H1 (cell line): ENCODE data around the gene CD14. TPM values are rescaled to one million over a fixed set of nuclear protein-coding genes. Genes with fewer than 3 reads are reported as not detected.

Experiments
- CTCF ChIA-PET: fragments of 300-600 bp; sonication (Branson Sonifier 250); formaldehyde crosslinking; loops from one replicate; lab custom pipeline; 2021; ENCODE audit not compliant: partially characterized antibody; lab: Charles Lee
- POLR2A ChIA-PET: fragments of 300-600 bp; sonication (Branson Sonifier 250); formaldehyde crosslinking; loops from one replicate; lab custom pipeline; 2021; ENCODE audit warnings: inconsistent platforms; ENCODE audit not compliant: partially characterized antibody; lab: Charles Lee
- DNase-seq, 2 experiments: peaks; one replicate each; pipeline versions ENCODE4 v3.0.0 to v3.0.0-alpha.2; 2010 to 2022; ENCODE audit warnings: low spot score in 2 of 2, low read depth in 1 of 2, mixed read lengths in 1 of 2
- FAIRE-seq: peaks from 2 replicates; lab custom pipeline; 2011; peaks lifted over from hg19 to GRCh38; lab: Jason Lieb, UNC
- H2AFZ ChIP-seq: 2 replicates; pipeline ENCODE4 v1.8.1; 2012; ENCODE audit warnings: low read length, inconsistent platforms
- H2AK5ac ChIP-seq: 2 replicates; pipeline ENCODE4 v1.6.1; 2013; ENCODE audit warnings: low read depth, low read length
- H2BK120ac ChIP-seq: replicated peaks from 2 replicates; pipeline ENCODE3; 2013; ENCODE audit warnings: low read depth, low read length, inconsistent platforms
- H2BK12ac ChIP-seq: 2 replicates; pipeline ENCODE4 v1.6.1; 2013; ENCODE audit warnings: low read depth, low read length
- H2BK15ac ChIP-seq: 2 replicates; pipeline ENCODE4 v1.6.1; 2013; ENCODE audit warnings: low read length
- H2BK20ac ChIP-seq: 2 replicates; pipeline ENCODE4 v1.6.1; 2013; ENCODE audit warnings: low read length
- H2BK5ac ChIP-seq: 2 replicates; pipeline ENCODE4 v1.6.1; 2013; ENCODE audit warnings: low read depth, low read length
- H3K14ac ChIP-seq: 2 replicates; pipeline ENCODE4 v1.6.1; 2013; ENCODE audit warnings: inconsistent platforms; ENCODE audit not compliant: insufficient read length
- H3K18ac ChIP-seq: 2 replicates; pipeline ENCODE4 v1.6.1; 2013; ENCODE audit warnings: low read length; ENCODE audit errors: extremely low read depth
- H3K23ac ChIP-seq: 2 replicates; pipeline ENCODE4 v1.6.1; 2013; ENCODE audit warnings: inconsistent platforms; ENCODE audit not compliant: insufficient read length
- H3K23me2 ChIP-seq: 2 replicates; pipeline ENCODE4 v1.6.1; 2013; ENCODE audit warnings: low read depth, low read length
- H3K27ac ChIP-seq: 2 replicates; pipeline ENCODE4 v1.6.1; 2011; ENCODE audit warnings: low read depth, low read length, inconsistent platforms
- H3K27me3 ChIP-seq, 4 experiments: replicated peaks in 1 of 4; 1 replicate in 1 of 4; 2 replicates in 3 of 4; pipeline versions ENCODE4 v1.6.1 to v1.8.1; 2011 to 2013; ENCODE audit warnings: low read length in 3 of 4, mild to moderate bottlenecking in 3 of 4, inconsistent platforms in 2 of 4, mixed read lengths in 2 of 4, moderate library complexity in 1 of 4; ENCODE audit not compliant: control insufficient read depth in 3 of 4, insufficient read depth in 3 of 4; ENCODE audit errors: extremely low read depth in 1 of 4
- H3K36me3 ChIP-seq, 4 experiments: 2 replicates each; pipeline versions ENCODE4 v1.6.1 to v1.8.1; 2011 to 2013; ENCODE audit warnings: mild to moderate bottlenecking in 4 of 4, low read length in 3 of 4, moderate library complexity in 2 of 4, control low read depth in 1 of 4, inconsistent platforms in 1 of 4; ENCODE audit not compliant: insufficient read depth in 4 of 4, control insufficient read depth in 2 of 4
- H3K4ac ChIP-seq: replicated peaks from 2 replicates; pipeline ENCODE3; 2013; ENCODE audit warnings: low read length, low read depth, mixed read lengths, inconsistent platforms; ENCODE audit not compliant: insufficient read length
- H3K4me1 ChIP-seq, 4 experiments: replicated peaks in 1 of 4; 1 replicate in 1 of 4; 2 replicates in 3 of 4; pipeline versions ENCODE4 v1.6.1 to v1.8.1; 2011 to 2013; ENCODE audit warnings: low read length in 3 of 4, inconsistent platforms in 2 of 4, mixed read lengths in 1 of 4; ENCODE audit not compliant: insufficient read depth in 4 of 4, control insufficient read depth in 3 of 4
- H3K4me2 ChIP-seq, 2 experiments: 2 replicates each; pipeline versions ENCODE4 v1.6.1 to v1.8.1; 2011 to 2013; ENCODE audit warnings: low read depth in 2 of 2, low read length in 2 of 2, control low read depth in 1 of 2, inconsistent platforms in 1 of 2, mild to moderate bottlenecking in 1 of 2; ENCODE audit not compliant: insufficient read depth in 1 of 2
- H3K4me3 ChIP-seq, 4 experiments: fragments of 200-600, 300-600 bp in 1 of 4; sonication (generic), shearing (Covaris generic), sonication (Bioruptor Twin) in 1 of 4; 2 replicates each; pipeline versions ENCODE4 v1.5.1 to v1.8.1; 2011 to 2016; ENCODE audit warnings: low read length in 4 of 4, low read depth in 3 of 4, control low read depth in 2 of 4, inconsistent platforms in 2 of 4, mild to moderate bottlenecking in 2 of 4, mixed read lengths in 1 of 4, moderate library complexity in 1 of 4; ENCODE audit not compliant: insufficient read depth in 2 of 4; ENCODE audit errors: extremely low read depth in 1 of 4
- H3K56ac ChIP-seq: replicated peaks from 2 replicates; pipeline ENCODE3; 2013; ENCODE audit warnings: low read depth, mild to moderate bottlenecking, mixed read lengths, low read length, inconsistent platforms; ENCODE audit not compliant: insufficient read length
- H3K79me1 ChIP-seq: 2 replicates; pipeline ENCODE4 v1.6.1; 2013; ENCODE audit warnings: low read depth, low read length, control low read depth
- H3K79me2 ChIP-seq, 2 experiments: 2 replicates each; pipeline versions ENCODE4 v1.6.1 to v1.8.1; 2012 to 2013; ENCODE audit warnings: low read length in 2 of 2, mild to moderate bottlenecking in 2 of 2, inconsistent platforms in 1 of 2; ENCODE audit not compliant: insufficient read depth in 2 of 2, control insufficient read depth in 1 of 2
- H3K9ac ChIP-seq, 4 experiments: replicated peaks in 1 of 4; 1 replicate in 1 of 4; 2 replicates in 3 of 4; pipeline versions ENCODE4 v1.6.1 to v1.8.1; 2011 to 2013; ENCODE audit warnings: low read depth in 3 of 4, low read length in 3 of 4, control low read depth in 2 of 4, mild to moderate bottlenecking in 2 of 4, moderate library complexity in 2 of 4, inconsistent platforms in 1 of 4; ENCODE audit errors: extremely low read depth in 1 of 4
- H3K9me3 ChIP-seq, 2 experiments: 2 replicates each; pipeline versions ENCODE4 v1.6.1 to v1.8.1; 2012 to 2013; ENCODE audit warnings: mild to moderate bottlenecking in 2 of 2, moderate library complexity in 2 of 2, control low read depth in 1 of 2, inconsistent platforms in 1 of 2, low read depth in 1 of 2, low read length in 1 of 2, mixed read lengths in 1 of 2; ENCODE audit not compliant: insufficient read depth in 2 of 2
- H4K20me1 ChIP-seq, 2 experiments: replicated peaks in 1 of 2; 2 replicates each; pipeline versions ENCODE3 to v1.8.1; 2011 to 2013; ENCODE audit warnings: inconsistent platforms in 2 of 2, low read length in 2 of 2, mild to moderate bottlenecking in 1 of 2; ENCODE audit not compliant: insufficient read depth in 2 of 2, control insufficient read depth in 1 of 2
- H4K5ac ChIP-seq: 2 replicates; pipeline ENCODE4 v1.6.1; 2013; ENCODE audit warnings: low read length, low read depth, mixed read lengths, inconsistent platforms; ENCODE audit not compliant: insufficient read length
- H4K8ac ChIP-seq: 2 replicates; pipeline ENCODE4 v1.8.0; 2013; ENCODE audit warnings: mild to moderate bottlenecking, moderate library complexity, low read length, inconsistent platforms; ENCODE audit not compliant: insufficient read depth; ENCODE audit errors: extremely low read depth
- H4K91ac ChIP-seq: replicated peaks from 2 replicates; pipeline ENCODE3; 2013; ENCODE audit warnings: low read length, mixed read lengths, inconsistent platforms; ENCODE audit not compliant: insufficient read length
- BRCA1 ChIP-seq: IDR thresholded peaks from 2 replicates; pipeline ENCODE4 v1.6.1; 2012; ENCODE audit warnings: low read depth, low read length, improper control_type of control experiment
- CTBP2 ChIP-seq: IDR thresholded peaks from 2 replicates; pipeline ENCODE4 v1.7.0; 2011; ENCODE audit warnings: borderline replicate concordance, mild to moderate bottlenecking, moderate library complexity, mixed read lengths, low read length; ENCODE audit not compliant: insufficient read depth, insufficient read length
- EZH2 ChIP-seq: fragments of 200-600 bp; sonication (generic); IDR thresholded peaks from 2 replicates; pipeline ENCODE4 v1.7.1; 2012; ENCODE audit warnings: low read depth, mild to moderate bottlenecking, moderate library complexity, low read length, inconsistent platforms; ENCODE audit not compliant: severe bottlenecking
- GTF2F1 ChIP-seq: IDR thresholded peaks from 2 replicates; pipeline ENCODE4 v1.6.1; 2012; ENCODE audit warnings: low read depth, low read length, improper control_type of control experiment, borderline replicate concordance
- HDAC6 ChIP-seq: IDR thresholded peaks from one replicate; pipeline ENCODE4 v1.7.1; 2012; ENCODE audit warnings: low read depth, mild to moderate bottlenecking, inconsistent platforms, low read length, moderate library complexity
- JUN ChIP-seq: IDR thresholded peaks from 2 replicates; pipeline ENCODE4 v1.6.1; 2011; ENCODE audit warnings: low read depth, mild to moderate bottlenecking, improper control_type of control experiment, low read length
- NANOG ChIP-seq: IDR thresholded peaks from 2 replicates; pipeline ENCODE4 v1.6.1; 2011; ENCODE audit warnings: low read length, low read depth, mild to moderate bottlenecking, inconsistent platforms; ENCODE audit not compliant: insufficient read depth, poor library complexity, severe bottlenecking
- PHF8 ChIP-seq: fragments of 200-600 bp; sonication (generic); conservative IDR thresholded peaks from 2 replicates; pipeline ENCODE4 v1.7.1; 2012; ENCODE audit warnings: low read depth, mild to moderate bottlenecking, inconsistent platforms, low read length, moderate library complexity
- POLR2A ChIP-seq, 2 experiments: IDR thresholded peaks; 1 replicate in 1 of 2; 2 replicates in 1 of 2; pipeline ENCODE4 v1.6.1; 2011; ENCODE audit warnings: low read depth in 2 of 2, low read length in 2 of 2, mild to moderate bottlenecking in 2 of 2; ENCODE audit errors: control extremely low read depth in 1 of 2
- RBBP5 ChIP-seq: IDR thresholded peaks from 2 replicates; pipeline ENCODE4 v1.7.1; 2012; ENCODE audit warnings: low read depth, mild to moderate bottlenecking, inconsistent platforms, low read length, moderate library complexity, borderline replicate concordance
- SIN3A ChIP-seq, 2 experiments: IDR thresholded peaks in 1 of 2; conservative IDR thresholded peaks in 1 of 2; 2 replicates each; pipeline ENCODE4 v1.6.1; 2011 to 2012; ENCODE audit warnings: low read length in 2 of 2, improper control_type of control experiment in 1 of 2, low read depth in 1 of 2, mild to moderate bottlenecking in 1 of 2
- SIRT6 ChIP-seq: IDR thresholded peaks from one replicate; pipeline ENCODE4 v1.7.1; 2012; ENCODE audit warnings: low read length, inconsistent platforms
- SRF ChIP-seq: IDR thresholded peaks from 2 replicates; pipeline ENCODE4 v1.6.1; 2011; ENCODE audit warnings: mild to moderate bottlenecking, low read depth, low read length, moderate library complexity
- TAF1 ChIP-seq: IDR thresholded peaks from 2 replicates; pipeline ENCODE4 v1.6.1; 2011; ENCODE audit warnings: mild to moderate bottlenecking, low read depth, low read length
- TAF7 ChIP-seq: optimal IDR thresholded peaks from 2 replicates; pipeline ENCODE3; 2011; ENCODE audit warnings: low read depth, mild to moderate bottlenecking, inconsistent platforms, low read length, moderate library complexity, borderline replicate concordance
- polyA plus RNA-seq, 7 experiments: library from polyadenylated mRNA; depleted of rRNA in 3 of 7; stranded (reverse) in 5 of 7; unstranded in 2 of 7; fragments of >200 nt in 5 of 7; fragments of 200-250 nt in 2 of 7; gene quantifications; 1 replicate in 5 of 7; 2 replicates in 1 of 7; 4 replicates in 1 of 7; pipeline versions ENCODE4 v1.2.1 to v1.2.3, GENCODE V29; 2011 to 2013; ENCODE audit warnings: missing spikeins in 2 of 7, mixed read lengths in 2 of 7
- total RNA-seq: library from RNA; stranded (reverse); fragmentation: NEBNext Ultra II Directional; extraction: Animal tissue kit (Norgen Biotek cat#: 25700); gene quantifications from 2 replicates; pipeline ENCODE4 v1.2.1, GENCODE V29; 2021

Gene CD14
- total and polyA plus RNA-seq, 2 of the 8 experiments (the other 6 are each of a cell fraction or from before 2014, with no cell fraction given), result 0.15 TPM; not detected in 1

- Histone ChIP-seq H3K79me2 (no peaks in the 10 kb centered on the region), H2BK5ac (no peak overlapping the region), H4K20me1 (no peaks in the 10 kb centered on the region), H4K5ac (no peak overlapping the region), H2BK20ac (no peak overlapping the region), H3K9ac (no peak overlapping the region), H3K79me1 (no peaks in the 10 kb centered on the region), H3K4ac (no peak overlapping the region), H3K14ac (no peak overlapping the region), H2BK15ac (no peak overlapping the region), H3K36me3 (no peaks in the 10 kb centered on the region), H3K27me3 (no peaks in the 10 kb centered on the region), H3K23ac (no peak overlapping the region), H4K8ac (no peak overlapping the region), H3K4me3 (no peak overlapping the region)
- FAIRE-seq, result no peak
- no peak for TF ChIP-seq NANOG
- no peak for TF ChIP-seq TAF7
- no peak for TF ChIP-seq TAF1
- no peak for TF ChIP-seq RBBP5
- TF ChIP-seq POLR2A (IDR thresholded peaks at IDR 0.05; ENCODE audit: control extremely low read depth in 1 of 2, low read depth in 2 of 2, low read length in 2 of 2), result no peak
- no peak for TF ChIP-seq SIRT6
- TF ChIP-seq GTF2F1, result no peak
- no peak for TF ChIP-seq SIN3A (conservative IDR thresholded peaks at IDR 0.05 in 1 of 2, IDR thresholded peaks at IDR 0.05 in 1 of 2; ENCODE audit: low read depth in 1 of 2, low read length in 2 of 2)
- TF ChIP-seq BRCA1, result no peak
- TF ChIP-seq HDAC6, result no peak
- no peak for TF ChIP-seq EZH2
- TF ChIP-seq JUN, result no peak
- TF ChIP-seq SRF, result no peak
- no peak for TF ChIP-seq PHF8
- TF ChIP-seq CTBP2, result no peak
- TF ChIP-seq, all 59 proteins: peak for 0
- Histone ChIP-seq H2BK120ac (no peak overlapping the region), H2BK12ac (no peak overlapping the region), H2AFZ (no peak overlapping the region), H3K9me3 (no peaks in the 10 kb centered on the region), H3K4me1 (no peaks in the 10 kb centered on the region), H3K56ac (no peak overlapping the region), H4K91ac (no peak overlapping the region), H3K23me2 (no peaks in the 10 kb centered on the region), H2AK5ac (no peak overlapping the region), H3K4me2 (no peak overlapping the region), H3K18ac (no peak overlapping the region), H3K27ac (no peak overlapping the region)
- ChIA-PET CTCF (interaction anchor here (1.3 kb wide), 1 partner anchor 10 kb away, joined by 3 read pairs; no protein-coding TSS in a partner anchor), POLR2A (interaction anchor here (0.6 kb wide), 1 partner anchor 245 kb away, joined by 4 read pairs; no protein-coding TSS in a partner anchor)
- no peak for DNase-seq
These were observed 32.9 kb downstream of the CD14 start for GRCh38 chr5:140600096-140600495.
